HG03108 (cell line): ENCODE data around the gene TLCD3B.
A peak's percentile ranks its signal among the peaks of the same experiment; 100 is the strongest.

Experiments used
- ATAC-seq: cut with Tn5 transposase; IDR thresholded peaks from one replicate; pipeline ENCODE4 v1.9.1; 2021; ENCODE audit warnings: moderate library complexity; ENCODE audit not compliant: unreplicated experiment

TLCD3B gene

GRCh38 chr16:30030841-30031413 is at the start of gene TLCD3B:
TSS of gene TLCD3B (minus strand) at chr16:30031271. CDS start at chr16:30030527, 744 bp downstream.
- no peak for ATAC-seq

GRCh38 chr16:30079480-30079879 is 48.4 kb upstream of the TLCD3B start:
- no peak for ATAC-seq

- ATAC-seq = no peak
Measured at GRCh38 chr16:30078744-30079143, 47.7 kb upstream of the TLCD3B start.

GRCh38 chr16:30077656-30078055 is 46.6 kb upstream of the TLCD3B start:
- no peak for ATAC-seq

- ATAC-seq = no peak
Measured at GRCh38 chr16:30076276-30076791, 45.3 kb upstream of the TLCD3B start.

- ATAC-seq = peak; percentile 77
Measured at GRCh38 chr16:30075503-30076275, 44.6 kb upstream of the TLCD3B start, which contains the start of gene PPP4C. TSS of gene PPP4C (plus strand) at chr16:30075994. CDS start at chr16:30076378, 384 bp downstream.

GRCh38 chr16:30070490-30070889 is 39.4 kb upstream of the TLCD3B start:
- no peak for ATAC-seq

- no peak for ATAC-seq
Measured at GRCh38 chr16:30069611-30070462, 38.8 kb upstream of the TLCD3B start.

GRCh38 chr16:30068750-30069610 is 37.9 kb upstream of the TLCD3B start:
- ATAC-seq = no peak

- no peak for ATAC-seq
Measured at GRCh38 chr16:30068333-30068732, 37.3 kb upstream of the TLCD3B start.

- ATAC-seq = no peak
Measured at GRCh38 chr16:30067584-30067916, 36.5 kb upstream of the TLCD3B start.

GRCh38 chr16:30066761-30067583 is 35.9 kb upstream of the TLCD3B start:
- ATAC-seq = no peak

GRCh38 chr16:30065943-30066760 is 35.1 kb upstream of the TLCD3B start:
- no peak for ATAC-seq

- ATAC-seq = peak; percentile 74
Measured at GRCh38 chr16:30065102-30065942, 34.3 kb upstream of the TLCD3B start, which contains the start of gene ALDOA. TSS of gene ALDOA (plus strand) at chr16:30065760. CDS start at chr16:30066898, 1,138 bp downstream.

- ATAC-seq = no peak
Measured at GRCh38 chr16:30064729-30065101, 33.6 kb upstream of the TLCD3B start.

- ATAC-seq = peak; percentile 36
Measured at GRCh38 chr16:30063893-30064728, 33.0 kb upstream of the TLCD3B start.
